HepG2 (cell line): ENCODE data around the gene TTC38. TPM values are rescaled to one million over a fixed set of nuclear protein-coding genes. Genes with fewer than 3 reads are reported as not detected.

Experiments used
- CBFB ChIP-seq: sonication (generic); formaldehyde crosslinking; IDR thresholded peaks from 2 replicates; pipeline ENCODE4 v1.4.0; 2020; ENCODE audit warnings: missing genetic modification reagents
- EP300 ChIP-seq, 3 experiments: sonication (generic) in 1 of 3; formaldehyde crosslinking in 1 of 3; IDR thresholded peaks; 2 replicates each; pipeline versions ENCODE4 v1.5.1 to v1.6.1; 2011 to 2020; ENCODE audit warnings: low read depth in 2 of 3, low read length in 2 of 3, borderline replicate concordance in 1 of 3, improper control_type of control experiment in 1 of 3, mild to moderate bottlenecking in 1 of 3, missing genetic modification reagents in 1 of 3, moderate library complexity in 1 of 3
- KIAA2018 ChIP-seq: sonication (generic); formaldehyde crosslinking; IDR thresholded peaks from 2 replicates; pipeline ENCODE4 v1.5.0; 2020; ENCODE audit warnings: mild to moderate bottlenecking, missing genetic modification reagents, borderline replicate concordance
- NFIB ChIP-seq: sonication (generic); formaldehyde crosslinking; IDR thresholded peaks from 2 replicates; pipeline ENCODE4 v1.9.0; 2021; ENCODE audit warnings: missing genetic modification reagents, mild to moderate bottlenecking, borderline replicate concordance
- PRDM4 ChIP-seq: sonication (generic); formaldehyde crosslinking; IDR thresholded peaks from 2 replicates; pipeline ENCODE4 v1.9.0; 2021; ENCODE audit warnings: missing genetic modification reagents, borderline replicate concordance
- YY1 ChIP-seq: IDR thresholded peaks from 2 replicates; pipeline ENCODE4 v1.6.1; 2011; ENCODE audit warnings: low read length, low read depth, moderate library complexity, mild to moderate bottlenecking; ENCODE audit not compliant: insufficient read depth, insufficient replicate concordance
- ZNF564 ChIP-seq: sonication (generic); formaldehyde crosslinking; IDR thresholded peaks from 2 replicates; pipeline ENCODE4 v1.8.1; 2023; ENCODE audit warnings: mild to moderate bottlenecking, missing genetic modification reagents
- ZNF761 ChIP-seq: sonication (generic); formaldehyde crosslinking; conservative IDR thresholded peaks from 2 replicates; pipeline ENCODE4 v1.4.0; 2020; ENCODE audit warnings: mild to moderate bottlenecking, missing genetic modification reagents
- polyA plus RNA-seq, 8 experiments: library from polyadenylated mRNA; depleted of rRNA in 3 of 8; stranded (reverse) in 7 of 8; unstranded in 1 of 8; fragments of >200 nt; fragmentation: Illumina TruSeq in 4 of 8; extraction: Trizol in 4 of 8; gene quantifications; 2 replicates each; pipeline versions ENCODE4 v1.2.1 to v1.2.3, GENCODE V29; 2011 to 2016; ENCODE audit warnings: low read depth in 4 of 8, missing spikeins in 1 of 8, mixed read lengths in 1 of 8; ENCODE audit not compliant: insufficient read depth in 1 of 8
- total RNA-seq, 5 experiments: library from RNA; depleted of rRNA; stranded (reverse); fragments of >200 nt; fragmentation: Illumina TruSeq; extraction: Trizol; gene quantifications; 2 replicates each; pipeline ENCODE4 v1.2.3, GENCODE V29; 2016; ENCODE audit warnings: low read depth in 1 of 5
- TF ChIP-seq, protein P1 (sequence below): sonication (generic); formaldehyde crosslinking; IDR thresholded peaks from 2 replicates; pipeline ENCODE4 v1.4.0; 2020; ENCODE audit warnings: missing genetic modification reagents, borderline replicate concordance
- TF ChIP-seq, protein P2 (sequence below): sonication (generic); formaldehyde crosslinking; IDR thresholded peaks from 2 replicates; pipeline ENCODE4 v1.4.0; 2020; ENCODE audit warnings: missing genetic modification reagents

Gene TTC38
- total and polyA plus RNA-seq, 2 of the 13 experiments (the other 11 are each of a cell fraction or from before 2014, with no cell fraction given), result 101 to 105 TPM

GRCh38 chr22:46296257-46297150, 28.7 kb downstream of the TTC38 start, which contains the start of gene GTSE1 (continued):
- no peak for TF ChIP-seq EP300 (IDR thresholded peaks at IDR 0.05; ENCODE audit: low read depth in 2 of 2, low read length in 2 of 2)
- TF ChIP-seq EP300 (CRISPR knock-in tag; IDR thresholded peaks at IDR 0.05; ENCODE audit: borderline replicate concordance), result no peak; the same call in 1 of the 2 replicates
- TF ChIP-seq KIAA2018 (CRISPR knock-in tag), result no peak
- no peak for TF ChIP-seq CBFB (CRISPR knock-in tag)
- TF ChIP-seq YY1, result peak; percentile 80
- TF ChIP-seq ZNF761, result no peak; the same call in 1 of the 2 replicates
- TF ChIP-seq, protein P1, sequence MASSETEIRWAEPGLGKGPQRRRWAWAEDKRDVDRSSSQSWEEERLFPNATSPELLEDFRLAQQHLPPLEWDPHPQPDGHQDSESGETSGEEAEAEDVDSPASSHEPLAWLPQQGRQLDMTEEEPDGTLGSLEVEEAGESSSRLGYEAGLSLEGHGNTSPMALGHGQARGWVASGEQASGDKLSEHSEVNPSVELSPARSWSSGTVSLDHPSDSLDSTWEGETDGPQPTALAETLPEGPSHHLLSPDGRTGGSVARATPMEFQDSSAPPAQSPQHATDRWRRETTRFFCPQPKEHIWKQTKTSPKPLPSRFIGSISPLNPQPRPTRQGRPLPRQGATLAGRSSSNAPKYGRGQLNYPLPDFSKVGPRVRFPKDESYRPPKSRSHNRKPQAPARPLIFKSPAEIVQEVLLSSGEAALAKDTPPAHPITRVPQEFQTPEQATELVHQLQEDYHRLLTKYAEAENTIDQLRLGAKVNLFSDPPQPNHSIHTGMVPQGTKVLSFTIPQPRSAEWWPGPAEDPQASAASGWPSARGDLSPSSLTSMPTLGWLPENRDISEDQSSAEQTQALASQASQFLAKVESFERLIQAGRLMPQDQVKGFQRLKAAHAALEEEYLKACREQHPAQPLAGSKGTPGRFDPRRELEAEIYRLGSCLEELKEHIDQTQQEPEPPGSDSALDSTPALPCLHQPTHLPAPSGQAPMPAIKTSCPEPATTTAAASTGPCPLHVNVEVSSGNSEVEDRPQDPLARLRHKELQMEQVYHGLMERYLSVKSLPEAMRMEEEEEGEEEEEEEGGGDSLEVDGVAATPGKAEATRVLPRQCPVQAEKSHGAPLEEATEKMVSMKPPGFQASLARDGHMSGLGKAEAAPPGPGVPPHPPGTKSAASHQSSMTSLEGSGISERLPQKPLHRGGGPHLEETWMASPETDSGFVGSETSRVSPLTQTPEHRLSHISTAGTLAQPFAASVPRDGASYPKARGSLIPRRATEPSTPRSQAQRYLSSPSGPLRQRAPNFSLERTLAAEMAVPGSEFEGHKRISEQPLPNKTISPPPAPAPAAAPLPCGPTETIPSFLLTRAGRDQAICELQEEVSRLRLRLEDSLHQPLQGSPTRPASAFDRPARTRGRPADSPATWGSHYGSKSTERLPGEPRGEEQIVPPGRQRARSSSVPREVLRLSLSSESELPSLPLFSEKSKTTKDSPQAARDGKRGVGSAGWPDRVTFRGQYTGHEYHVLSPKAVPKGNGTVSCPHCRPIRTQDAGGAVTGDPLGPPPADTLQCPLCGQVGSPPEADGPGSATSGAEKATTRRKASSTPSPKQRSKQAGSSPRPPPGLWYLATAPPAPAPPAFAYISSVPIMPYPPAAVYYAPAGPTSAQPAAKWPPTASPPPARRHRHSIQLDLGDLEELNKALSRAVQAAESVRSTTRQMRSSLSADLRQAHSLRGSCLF, result no peak
- TF ChIP-seq, protein P2, sequence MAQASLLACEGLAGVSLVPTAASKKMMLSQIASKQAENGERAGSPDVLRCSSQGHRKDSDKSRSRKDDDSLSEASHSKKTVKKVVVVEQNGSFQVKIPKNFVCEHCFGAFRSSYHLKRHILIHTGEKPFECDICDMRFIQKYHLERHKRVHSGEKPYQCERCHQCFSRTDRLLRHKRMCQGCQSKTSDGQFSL (CRISPR knock-in tag), result no peak
- no peak for TF ChIP-seq NFIB (CRISPR knock-in tag)
- TF ChIP-seq ZNF564 (CRISPR knock-in tag), result peak; percentile 92; the same call in 1 of the 2 replicates
- TF ChIP-seq PRDM4 (CRISPR knock-in tag), result no peak
